Peyer's patch (tissue), 4 donors: ENCODE data around the gene TSSC4. TPM values are rescaled to one million over a fixed set of nuclear protein-coding genes. Genes with fewer than 3 reads are reported as not detected.

Experiments used
- DNase-seq, 3 donors: peaks; one replicate each; pipeline ENCODE4 v3.0.0-alpha.2; 2017 to 2019
- H3K27ac ChIP-seq, 4 donors: fragments of 200-600 bp; sonication (generic); one replicate each; pipeline ENCODE4 v1.5.1; 2016 to 2019
- H3K27me3 ChIP-seq, 2 donors: fragments of 200-600 bp; sonication (generic); one replicate each; pipeline ENCODE4 v1.5.1; 2019
- H3K36me3 ChIP-seq, 3 donors: fragments of 200-600 bp; sonication (generic); one replicate each; pipeline ENCODE4 v1.5.1; 2016 to 2019
- H3K4me1 ChIP-seq, 4 donors: fragments of 200-600 bp; sonication (generic); one replicate each; pipeline ENCODE4 v1.5.1; 2016 to 2019
- H3K4me3 ChIP-seq, 4 donors: fragments of 200-600 bp; sonication (generic); 1 replicate in 3 of 4; 2 replicates in 1 of 4; pipeline ENCODE4 v1.5.1; 2016 to 2019; ENCODE audit warnings: mild to moderate bottlenecking in 1 of 4
- H3K9me3 ChIP-seq, 4 donors: fragments of 200-600 bp; sonication (generic); one replicate each; pipeline ENCODE4 v1.5.1; 2016 to 2019; ENCODE audit warnings: mild to moderate bottlenecking in 1 of 4
- CTCF ChIP-seq, 6 experiments: fragments of 450-650 bp in 4 of 6; fragments of 200-600 bp in 2 of 6; sonication (generic) in 1 of 6; IDR thresholded peaks; one replicate each; pipeline ENCODE4 v1.5.1; 2017 to 2019; ENCODE audit warnings: antibody characterized with exemption in 6 of 6, mild to moderate bottlenecking in 3 of 6, moderate library complexity in 1 of 6
- POLR2A ChIP-seq, 2 donors: fragments of 450-650 bp; IDR thresholded peaks; one replicate each; pipeline ENCODE4 v1.5.1; 2017; ENCODE audit warnings: antibody characterized with exemption in 2 of 2, mild to moderate bottlenecking in 2 of 2, moderate library complexity in 2 of 2
- small RNA-seq, 2 donors: library from RNA; depleted of rRNA; stranded (forward); fragments of <200 nt; gene quantifications; one replicate each; pipeline ENCODE3, GENCODE V24; 2016
- total RNA-seq, 4 donors: library from RNA; depleted of rRNA; stranded (reverse); fragments of >200 nt; gene quantifications; one replicate each; pipeline ENCODE4 v1.1.0, GENCODE V29; 2016

The TSSC4 gene
- total RNA-seq, 4 donors from 2014 or later, result 16.5 to 40.2 (median 34.1) TPM

- Histone ChIP-seq H3K36me3 (no peaks in the 10 kb centered on the region), H3K27ac (no peak overlapping the region), H3K4me1 (no peaks in the 10 kb centered on the region), H3K27me3 (no peaks in the 10 kb centered on the region), H3K9me3 (no peaks in the 10 kb centered on the region), H3K4me3 (no peak overlapping the region)
- DNase-seq, result no peak
- TF ChIP-seq CTCF (IDR thresholded peaks at IDR 0.05) (no peak), POLR2A (IDR thresholded peaks at IDR 0.05) (no peak)
Observed at GRCh38 chr11:2453436-2453835, 52.9 kb downstream of the TSSC4 start.

Small RNA genes within 50 kb of the gene (small RNA-seq; reads per million reads assigned to genes)
- gene RF00019, result 0 reads per million in 2 donors

Other genes starting within 250 kb of the TSSC4 start
- not detected for gene INS, start 239.5 kb upstream of the TSSC4 start, total RNA-seq
- gene TH, start 228.9 kb upstream of the TSSC4 start, total RNA-seq, result 1 to 10 TPM in 1 of 4 donors, not detected in 3; 1.7 TPM
- gene ASCL2, start 130.2 kb upstream of the TSSC4 start, total RNA-seq, result 10 to 100 TPM in 1 of 4 donors, 1 to 10 TPM in 3; 7.5 to 11.9 (median 8.4) TPM
- gene C11orf21, start 98.8 kb upstream of the TSSC4 start, total RNA-seq, result 1 to 10 TPM in 3 of 4 donors, not detected in 1; 1.1 to 9.9 (median 1.3) TPM
- gene TSPAN32, start 98.7 kb upstream of the TSSC4 start, total RNA-seq, result 1 to 10 TPM in 2 of 4 donors, not detected in 2; 1.6 to 1.7 TPM
- gene CD81, start 23.4 kb upstream of the TSSC4 start, total RNA-seq, result 100 to 1,000 TPM in 2 of 4 donors, 10 to 100 TPM in 2; 49.2 to 124 (median 100) TPM
- gene TRPM5, start 43.8 kb downstream of the TSSC4 start, total RNA-seq, result 10 to 100 TPM in 3 of 4 donors, 1 to 10 TPM in 1; 8.1 to 24.2 (median 16.3) TPM
- 10 to 100 TPM; 50.6 to 66.4 (median 54.2) TPM for gene KCNQ1, start 44.3 kb downstream of the TSSC4 start, total RNA-seq